KMS-11 (cell line): ENCODE results near the gene HMGCS2.

Experiments used
- H2AFZ ChIP-seq: fragments of 200-600 bp; sonication (generic); 2 replicates; pipeline ENCODE4 v1.6.1; 2016; ENCODE audit warnings: antibody characterized with exemption, mixed run types, low read depth
- H3K27ac ChIP-seq: fragments of 200-600 bp; sonication (generic); 2 replicates; pipeline ENCODE4 v1.6.1; 2016; ENCODE audit warnings: mild to moderate bottlenecking, mixed run types
- H3K27me3 ChIP-seq: fragments of 200-600 bp; sonication (generic); 2 replicates; pipeline ENCODE4 v1.6.1; 2017; ENCODE audit warnings: mild to moderate bottlenecking, low read depth, mixed run types, moderate library complexity; ENCODE audit not compliant: insufficient read depth
- H3K36me3 ChIP-seq: fragments of 200-600 bp; sonication (generic); 2 replicates; pipeline ENCODE4 v1.6.1; 2017; ENCODE audit warnings: mild to moderate bottlenecking, mixed run types; ENCODE audit not compliant: insufficient read depth
- H3K4me1 ChIP-seq: fragments of 200-600 bp; sonication (generic); 2 replicates; pipeline ENCODE4 v1.6.1; 2016; ENCODE audit warnings: mild to moderate bottlenecking, low read depth, mixed run types; ENCODE audit not compliant: poor library complexity, severe bottlenecking
- H3K4me2 ChIP-seq: fragments of 200-600 bp; sonication (generic); 2 replicates; pipeline ENCODE4 v1.7.0; 2016; ENCODE audit warnings: mild to moderate bottlenecking, mixed run types
- H3K4me3 ChIP-seq: fragments of 200-600 bp; sonication (generic); IDR thresholded peaks from 2 replicates; pipeline ENCODE4 v1.6.1; 2017; ENCODE audit warnings: low read depth, low read length, mixed read lengths; ENCODE audit not compliant: insufficient read depth
- H3K79me2 ChIP-seq: fragments of 200-600 bp; sonication (generic); 2 replicates; pipeline ENCODE4 v1.6.1; 2016; ENCODE audit warnings: low read depth, mixed run types; ENCODE audit not compliant: insufficient read depth
- H3K9ac ChIP-seq: fragments of 200-600 bp; sonication (generic); 2 replicates; pipeline ENCODE4 v1.6.1; 2016; ENCODE audit warnings: mild to moderate bottlenecking, mixed run types
- H4K20me1 ChIP-seq: fragments of 200-600 bp; sonication (generic); 2 replicates; pipeline ENCODE4 v1.6.1; 2016; ENCODE audit warnings: mild to moderate bottlenecking, mixed run types; ENCODE audit not compliant: insufficient read depth
- CTCF ChIP-seq: fragments of 200-600 bp; sonication (generic); conservative IDR thresholded peaks from 2 replicates; pipeline ENCODE4 v1.6.1; 2017; ENCODE audit warnings: low read depth, mild to moderate bottlenecking, antibody characterized with exemption, low read length, moderate library complexity, mixed read lengths

HMGCS2 gene

DNA sequence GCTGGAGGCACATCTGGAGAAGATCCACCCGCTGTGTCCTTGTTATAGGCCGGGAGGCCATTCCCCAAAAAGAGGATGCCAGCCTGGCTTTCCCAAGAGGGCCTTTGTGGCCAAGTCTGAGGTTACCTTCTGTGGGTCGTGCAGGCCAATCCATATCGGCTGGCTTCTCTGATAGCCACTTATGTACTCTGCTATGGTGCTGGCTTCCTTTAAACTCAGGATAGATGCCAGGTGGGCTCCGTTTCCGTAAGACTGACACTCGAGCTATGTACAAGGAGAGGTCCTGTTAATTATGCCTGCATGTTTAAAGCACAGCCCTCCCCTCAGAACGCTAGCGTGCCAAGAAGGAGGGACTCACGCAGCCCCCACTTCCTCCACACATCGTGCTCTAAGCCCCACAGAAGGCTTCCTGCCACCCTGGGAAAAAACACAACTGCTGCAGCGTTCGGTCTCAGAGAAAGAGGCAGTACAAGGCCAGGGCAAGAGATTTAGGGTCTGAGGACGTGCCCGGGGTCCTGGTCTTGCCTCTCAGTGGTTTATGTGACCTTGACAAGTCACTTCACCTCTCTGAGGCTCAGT lies 31.0 kb upstream of the HMGCS2 start:
- no peak for TF ChIP-seq CTCF
- H4K20me1 ChIP-seq: no peaks in the 10 kb centered on the region
- H3K27ac ChIP-seq: no peak overlapping the region
- no peaks in the 10 kb centered on the region for H3K27me3 ChIP-seq
- H3K36me3 ChIP-seq: no peaks in the 10 kb centered on the region
- no peaks in the 10 kb centered on the region for H3K79me2 ChIP-seq
- H3K4me1 ChIP-seq: no peaks in the 10 kb centered on the region
- H2AFZ ChIP-seq: no peak overlapping the region
- no peak overlapping the region for H3K4me2 ChIP-seq
- no peak overlapping the region for H3K4me3 ChIP-seq
- H3K9ac ChIP-seq: no peak overlapping the region

- no peak overlapping the region for H3K4me2 ChIP-seq
- no peak overlapping the region for H3K9ac ChIP-seq
- H3K27me3 ChIP-seq: no peaks in the 10 kb centered on the region
- TF ChIP-seq CTCF: no peak
- no peaks in the 10 kb centered on the region for H4K20me1 ChIP-seq
- H3K36me3 ChIP-seq: no peaks in the 10 kb centered on the region
- no peaks in the 10 kb centered on the region for H3K79me2 ChIP-seq
- no peak overlapping the region for H2AFZ ChIP-seq
- no peak overlapping the region for H3K4me3 ChIP-seq
- H3K4me1 ChIP-seq: no peaks in the 10 kb centered on the region
- no peak overlapping the region for H3K27ac ChIP-seq
Measured at GRCh38 chr1:119799003-119799402, 30.3 kb upstream of the HMGCS2 start.

DNA sequence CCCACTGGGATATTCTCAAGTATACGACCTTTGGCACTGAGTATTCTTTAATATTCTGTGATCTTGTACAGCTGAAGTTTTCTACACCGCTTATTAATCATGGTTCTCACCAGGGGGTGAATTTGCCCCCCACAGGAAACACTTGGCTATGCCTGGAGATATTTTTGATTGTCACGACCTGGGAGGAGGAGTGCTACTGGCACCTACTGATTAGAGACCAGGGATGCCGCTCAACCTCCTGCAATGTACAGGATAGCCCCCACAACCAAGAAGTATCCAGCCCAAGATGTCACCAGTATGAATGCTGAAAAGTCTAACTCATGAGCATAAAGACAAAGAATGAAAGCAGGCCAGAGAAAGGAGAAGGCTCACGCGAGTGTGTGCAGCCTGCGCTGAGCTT lies 28.9 kb upstream of the HMGCS2 start:
- no peak overlapping the region for H3K4me2 ChIP-seq
- H3K9ac ChIP-seq: no peak overlapping the region
- no peaks in the 10 kb centered on the region for H3K27me3 ChIP-seq
- no peak for TF ChIP-seq CTCF
- H2AFZ ChIP-seq: no peak overlapping the region
- no peaks in the 10 kb centered on the region for H4K20me1 ChIP-seq
- no peak overlapping the region for H3K27ac ChIP-seq
- no peak overlapping the region for H3K4me3 ChIP-seq
- H3K4me1 ChIP-seq: no peaks in the 10 kb centered on the region
- no peaks in the 10 kb centered on the region for H3K79me2 ChIP-seq
- no peaks in the 10 kb centered on the region for H3K36me3 ChIP-seq

GRCh38 chr1:119797162-119797561 lies 28.5 kb upstream of the HMGCS2 start:
- TF ChIP-seq CTCF: no peak
- Histone ChIP-seq H3K27me3 (no peaks in the 10 kb centered on the region), H3K4me3 (no peak overlapping the region), H2AFZ (no peak overlapping the region), H3K9ac (no peak overlapping the region), H3K4me1 (no peaks in the 10 kb centered on the region), H3K36me3 (no peaks in the 10 kb centered on the region), H4K20me1 (no peaks in the 10 kb centered on the region), H3K27ac (no peak overlapping the region), H3K4me2 (no peak overlapping the region), H3K79me2 (no peaks in the 10 kb centered on the region)
